Thyroid gland (tissue), 4 donors: ENCODE results near the gene FBXL7.

Experiments used
- CTCF ChIP-seq, 6 experiments: fragments of 200-600 bp in 3 of 6; fragments of 450-650 bp in 3 of 6; sonication (generic) in 3 of 6; IDR thresholded peaks; one replicate each; pipeline ENCODE4 v1.5.1; 2016 to 2019; ENCODE audit warnings: antibody characterized with exemption in 6 of 6, mild to moderate bottlenecking in 2 of 6, inconsistent platforms in 1 of 6, moderate library complexity in 1 of 6
- POLR2A ChIP-seq, 2 donors: fragments of 450-650 bp; IDR thresholded peaks; one replicate each; pipeline ENCODE4 v1.6.1; 2017; ENCODE audit warnings: antibody characterized with exemption in 2 of 2, mild to moderate bottlenecking in 2 of 2, moderate library complexity in 1 of 2

GRCh38 chr5:15850536-15850935, 350.6 kb downstream of the FBXL7 start:
- TF ChIP-seq CTCF (IDR thresholded peaks at IDR 0.05) (no peak), POLR2A (IDR thresholded peaks at IDR 0.05) (no peak)
